Cardiac fibroblast (primary cell): ENCODE results near the gene BRD4.

Experiments
- DNase-seq, 2 donors: peaks; one replicate each; pipeline versions ENCODE4 v3.0.0 to v3.0.0-alpha.2; 2010; ENCODE audit warnings: low read depth in 2 of 2
- H3K4me3 ChIP-seq, 2 donors: replicated peaks in 1 of 2; 1 replicate in 1 of 2; 2 replicates in 1 of 2; pipeline ENCODE4 v1.5.1; 2011; ENCODE audit warnings: low read depth in 2 of 2, low read length in 2 of 2, mild to moderate bottlenecking in 2 of 2, moderate library complexity in 1 of 2
- CTCF ChIP-seq: IDR thresholded peaks from one replicate; pipeline ENCODE4 v1.5.1; 2011; ENCODE audit warnings: low read depth, mild to moderate bottlenecking, low read length, inconsistent platforms

Gene BRD4

GRCh38 chr19:15237759-15238638 lies 94.3 kb downstream of the BRD4 start:
- no peak for TF ChIP-seq CTCF
- H3K4me3 ChIP-seq, result no peak overlapping the region
- no peak for DNase-seq

- no peak for DNase-seq
- TF ChIP-seq CTCF, result no peak
Observed at GRCh38 chr19:15236886-15237285, 95.5 kb downstream of the BRD4 start.

GRCh38 chr19:15235781-15236180 lies 96.6 kb downstream of the BRD4 start:
- DNase-seq, result no peak
- H3K4me3 ChIP-seq, result no peak overlapping the region
- TF ChIP-seq CTCF, result no peak

More at GRCh38 chr19:15236886-15237285, 95.5 kb downstream of the BRD4 start:
- no peak overlapping the region for H3K4me3 ChIP-seq

GRCh38 chr19:15234431-15235130 lies 97.8 kb downstream of the BRD4 start:
- H3K4me3 ChIP-seq, result no peak overlapping the region
- peak in 1 of 2 donors; percentile 16 for DNase-seq
- TF ChIP-seq CTCF, result no peak

GRCh38 chr19:15231271-15231670 lies 101.1 kb downstream of the BRD4 start:
- DNase-seq, result no peak
- TF ChIP-seq CTCF, result no peak
- H3K4me3 ChIP-seq, result no peak overlapping the region

GRCh38 chr19:15227261-15227660 lies 105.1 kb downstream of the BRD4 start:
- DNase-seq, result no peak
- no peak overlapping the region for H3K4me3 ChIP-seq
- TF ChIP-seq CTCF, result no peak
